Mesenteric fat pad (tissue), 1 donor: Measurements from ENCODE around the gene PDE1C. TPM values are rescaled to one million over a fixed set of nuclear protein-coding genes. Genes with fewer than 3 reads are reported as not detected.
"Not testable (repeated sequence)": the region's sequence is repeated elsewhere in the genome, so short reads cannot be mapped to it uniquely, and the experiment has no call there.

ENCODE experiments used
- DNase-seq: peaks from one replicate; pipeline ENCODE4 v3.0.0-alpha.2; 2020; ENCODE audit warnings: low spot score
- long read RNA-seq: library from polyadenylated mRNA; unstranded; transcript quantifications from one replicate; pipeline ENCODE4 v2.0.0, GENCODE V29; 2020
- total RNA-seq: library from RNA; stranded (reverse); fragmentation: NEBNext Ultra II Directional; extraction: Animal tissue kit (Norgen Biotek cat#: 25700); gene quantifications from one replicate; pipeline ENCODE4 v1.2.1, GENCODE V29; 2021
- donor health status: DM: yes; HTN: yes; CAD: no.

The PDE1C gene
- total RNA-seq: 2.2 TPM
- long read RNA-seq, partial matches to known transcripts: 1 of 7 reads
- long read RNA-seq, other reads (novel, unspliced or antisense): 6 of 7 reads

DNA sequence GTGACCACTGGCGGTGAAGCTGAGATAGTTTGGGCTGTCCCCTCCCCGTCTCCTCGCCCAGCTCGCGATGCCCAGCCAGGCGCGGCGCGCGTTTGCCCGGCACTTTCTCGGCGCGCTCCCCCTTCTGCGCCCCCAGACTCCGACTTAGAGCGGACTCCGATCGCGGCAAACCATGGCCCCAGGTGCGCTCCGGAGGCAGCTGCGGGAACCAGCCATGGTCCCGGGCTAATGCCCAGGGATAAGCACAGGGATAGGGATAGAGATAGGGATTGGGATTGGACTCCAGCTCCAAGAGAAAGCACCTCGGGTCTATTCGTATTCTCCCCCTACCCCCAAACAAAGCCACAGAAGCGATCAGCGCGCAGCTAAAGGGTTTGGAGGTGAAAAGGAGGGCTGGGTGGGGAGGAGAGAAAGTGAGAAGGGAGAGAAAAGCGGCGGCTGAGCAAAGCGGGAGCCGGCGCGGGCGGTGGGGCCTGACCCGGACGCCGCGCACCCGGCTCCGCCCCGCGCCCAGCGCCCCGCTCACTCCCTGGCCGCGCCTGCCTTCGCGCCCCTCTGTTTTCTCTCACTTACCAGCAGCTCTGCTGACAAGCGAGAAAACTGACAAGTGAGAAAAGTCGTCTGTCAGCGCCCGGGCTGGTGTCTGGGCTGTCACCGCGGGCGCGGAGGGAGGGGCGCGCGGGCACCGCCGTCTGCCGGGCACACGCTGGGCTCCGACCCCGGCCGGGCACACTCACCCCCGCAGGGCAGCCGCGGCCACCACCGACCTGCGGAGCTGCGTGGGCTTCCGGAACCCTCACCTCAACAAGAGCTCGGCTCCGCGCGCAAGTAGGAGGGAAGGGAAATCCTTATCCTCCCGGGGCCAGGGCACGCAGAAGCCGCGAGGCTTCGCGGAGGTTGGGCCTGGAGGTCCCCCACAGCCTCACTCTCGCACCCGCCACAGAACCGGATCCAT is at the start of gene PDE1C:
TSS of gene PDE1C (minus strand) at position 2 of the 955 bp plus-strand sequence.
- DNase-seq: no peak

DNA sequence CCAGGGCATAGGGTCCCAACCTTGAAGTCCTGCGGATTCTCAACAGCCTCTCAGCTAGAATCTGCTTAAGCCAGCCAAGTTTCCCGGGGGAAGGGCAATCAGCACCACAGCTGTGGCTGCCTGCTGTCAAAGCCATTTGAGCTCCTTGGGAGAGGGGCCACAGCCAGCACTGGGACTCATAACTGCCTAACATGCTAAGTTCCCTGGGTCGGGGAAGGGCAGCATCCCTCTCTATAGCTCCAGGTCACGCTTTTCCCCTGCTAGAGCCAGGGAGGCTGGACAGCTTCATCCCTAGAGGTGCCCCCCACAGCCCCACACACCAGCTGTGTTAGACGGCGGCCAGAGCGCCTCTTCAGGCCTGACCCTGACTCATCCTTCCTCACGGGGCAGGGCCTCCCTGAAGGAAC is 49.6 kb upstream of the PDE1C start:
- DNase-seq: no peak

DNA sequence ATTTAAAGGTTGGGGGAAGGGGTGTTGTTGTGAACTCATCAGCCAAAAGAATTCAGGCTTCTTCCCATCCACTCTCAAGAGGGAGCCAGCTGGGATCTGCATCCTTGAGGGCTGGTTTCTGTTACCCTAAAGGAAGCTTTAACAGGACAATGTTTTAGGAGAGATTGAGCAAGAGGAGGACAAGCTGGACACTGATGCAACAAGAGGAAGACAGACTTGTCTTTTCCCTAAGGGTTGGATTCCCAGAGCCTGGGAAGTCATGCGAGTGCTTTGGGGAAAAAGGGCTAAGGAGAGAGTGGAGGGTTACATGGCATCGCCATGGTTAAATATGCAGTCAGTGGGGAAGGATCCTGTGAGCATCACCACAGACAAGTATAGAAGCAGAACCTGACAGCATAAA is 47.6 kb upstream of the PDE1C start:
- DNase-seq: no peak

DNA sequence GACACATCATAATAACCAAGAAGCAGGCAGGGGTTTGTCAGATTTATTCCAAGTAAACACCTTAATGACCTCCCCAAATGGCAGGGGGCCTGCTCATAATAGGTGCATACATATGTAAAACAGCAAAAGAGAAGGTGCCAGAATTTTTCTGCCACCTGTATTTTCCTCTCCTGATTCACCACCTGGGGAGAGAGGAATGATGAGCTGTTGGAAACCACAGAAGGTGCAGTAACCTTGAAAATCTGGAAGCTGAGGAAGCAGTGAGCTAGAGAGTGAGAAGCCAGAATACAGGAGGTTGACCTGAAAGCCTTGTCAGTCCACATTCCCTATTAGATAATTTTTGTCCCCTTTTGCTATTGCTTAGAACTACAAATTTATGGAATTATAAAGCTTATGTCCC is 46.2 kb upstream of the PDE1C start:
- DNase-seq: no peak

DNA sequence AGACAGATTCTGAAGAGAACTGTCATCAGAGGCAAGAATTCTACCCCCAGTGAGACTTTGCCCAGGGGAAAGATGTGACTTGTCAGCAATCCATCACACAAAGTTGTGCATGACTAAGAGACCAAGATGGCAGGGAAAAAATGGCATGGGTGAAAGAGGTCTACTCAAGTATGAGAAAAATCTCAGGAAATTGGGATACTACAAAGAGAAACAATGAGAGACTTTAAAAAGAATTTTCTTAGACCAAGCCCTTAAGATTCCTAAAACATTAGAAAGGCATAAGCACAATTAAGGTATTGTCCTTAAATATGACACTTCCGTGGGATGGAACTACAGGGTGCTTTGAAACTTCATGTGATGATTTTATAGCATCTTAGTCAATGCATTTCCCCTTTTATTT is 45.6 kb upstream of the PDE1C start:
- no peak for DNase-seq

DNA sequence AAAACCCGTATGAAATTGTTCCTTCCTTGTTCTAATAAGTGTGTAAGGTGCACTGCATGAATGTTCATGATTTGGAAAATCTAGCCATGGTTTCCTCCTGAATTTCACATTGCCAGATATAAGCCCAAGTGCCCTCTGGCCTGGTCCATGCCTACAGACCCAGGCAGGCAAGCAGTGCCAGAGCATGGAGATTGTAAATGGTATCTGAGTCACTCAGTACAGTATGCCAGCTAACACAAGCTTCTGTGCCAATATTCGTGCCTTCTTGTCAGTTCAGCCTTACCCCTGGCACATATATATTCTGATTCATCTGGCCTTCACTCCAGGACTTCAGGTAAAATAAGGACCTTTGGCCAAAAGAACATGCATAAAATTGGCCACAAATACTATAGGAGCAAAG is 38.4 kb upstream of the PDE1C start:
- DNase-seq: no peak

DNA sequence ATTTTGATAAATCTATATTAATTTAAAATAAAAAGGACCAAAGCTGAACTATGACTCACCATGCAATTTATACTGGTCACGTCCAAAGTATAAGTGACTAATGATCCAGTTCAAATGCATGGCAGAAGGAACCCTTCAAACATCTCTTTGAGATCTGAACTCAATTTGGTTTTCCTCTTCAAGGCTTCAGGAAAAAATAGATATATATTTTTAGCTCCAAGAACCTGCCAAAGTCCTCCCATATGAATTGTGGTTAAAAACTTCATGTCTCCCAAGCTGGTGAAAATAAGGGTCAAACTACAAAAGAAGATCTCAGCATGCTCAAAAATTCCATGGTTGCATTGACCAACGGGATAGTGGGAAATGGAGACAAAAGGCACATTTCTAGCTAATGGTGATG is 34.6 kb upstream of the PDE1C start:
- no peak for DNase-seq

DNA sequence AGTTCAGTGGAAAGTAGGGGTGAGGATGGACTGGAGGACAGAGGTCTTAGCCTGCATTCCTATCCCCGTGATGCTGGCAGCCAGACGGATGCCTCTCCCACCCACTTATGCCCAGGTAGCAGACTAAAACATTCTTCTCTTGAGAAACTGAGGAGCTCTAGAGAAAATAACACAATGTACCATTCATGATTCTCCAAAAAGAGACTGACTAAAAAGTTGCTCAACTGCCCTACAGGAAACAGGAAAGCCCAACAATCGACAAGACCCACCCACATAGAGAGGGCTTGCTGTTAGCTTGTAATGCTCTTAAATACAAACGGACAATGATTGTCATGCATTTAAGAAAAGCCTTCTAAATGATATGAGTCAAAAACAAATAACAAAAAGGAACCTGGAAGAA is 33.2 kb upstream of the PDE1C start:
- DNase-seq: no peak

DNA sequence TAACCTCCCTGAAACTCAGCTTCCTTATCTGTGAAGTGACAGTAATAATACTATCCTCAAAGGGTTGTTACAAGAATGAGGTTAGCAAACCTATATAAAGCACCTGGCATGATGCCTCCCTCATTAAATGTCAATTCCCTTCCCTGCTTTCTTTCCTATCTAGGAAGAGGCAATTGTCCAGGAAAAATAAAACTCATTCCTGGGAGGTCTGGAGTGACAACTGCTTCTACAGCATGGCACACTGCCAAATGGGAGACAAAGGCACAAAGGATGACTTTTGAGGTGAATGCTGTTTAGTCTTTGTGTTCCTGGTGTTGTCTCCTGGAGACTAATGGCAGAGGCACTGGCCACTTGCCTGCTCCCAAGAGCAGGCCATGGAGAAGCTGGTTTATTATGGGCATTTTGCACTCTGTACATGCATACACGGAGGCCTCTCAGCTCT is 32.2 kb upstream of the PDE1C start:
- DNase-seq: no peak

DNA sequence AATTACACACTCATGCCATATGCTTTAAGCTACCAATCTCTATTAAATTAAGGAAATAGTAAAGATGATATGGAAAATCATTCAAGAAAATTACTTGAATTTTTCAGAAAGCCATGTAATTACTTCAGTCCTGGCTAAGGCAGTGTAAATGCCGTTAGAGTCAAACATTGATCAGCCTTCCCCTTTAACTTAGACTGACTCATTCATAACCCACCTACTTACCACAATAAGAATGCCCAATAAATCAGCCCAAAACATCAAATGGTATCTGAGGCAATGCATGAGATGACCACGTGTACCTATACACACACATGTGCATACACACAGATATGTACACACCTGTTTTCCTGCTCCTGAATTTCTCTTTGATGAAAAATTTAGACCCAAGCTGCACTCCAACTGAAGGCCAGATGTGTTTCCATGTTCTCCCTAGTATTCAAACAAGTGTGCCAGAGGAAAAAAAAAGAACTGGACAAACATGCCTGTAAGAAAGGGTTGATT is 30.2 kb upstream of the PDE1C start:
- DNase-seq: no peak

DNA sequence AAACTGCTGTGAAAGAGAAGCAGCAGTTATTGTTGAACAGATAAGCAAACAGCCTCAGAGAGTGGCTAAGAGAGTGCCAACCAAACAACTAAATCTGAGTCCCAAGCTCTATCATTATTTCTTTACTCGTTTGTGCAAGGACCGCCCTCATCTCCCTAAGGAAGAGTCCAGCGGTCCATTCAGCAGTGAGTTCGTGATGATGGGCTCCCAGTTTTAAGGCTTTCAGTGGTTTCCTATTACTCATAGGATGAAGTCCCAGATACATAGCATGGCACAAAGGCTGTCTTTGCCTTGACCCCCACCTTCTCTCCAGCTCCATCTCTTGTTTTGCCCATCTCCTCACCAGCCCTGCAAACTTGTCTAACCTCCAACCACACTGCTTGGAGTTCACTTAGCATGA is 24.3 kb upstream of the PDE1C start:
- no peak for DNase-seq

DNA sequence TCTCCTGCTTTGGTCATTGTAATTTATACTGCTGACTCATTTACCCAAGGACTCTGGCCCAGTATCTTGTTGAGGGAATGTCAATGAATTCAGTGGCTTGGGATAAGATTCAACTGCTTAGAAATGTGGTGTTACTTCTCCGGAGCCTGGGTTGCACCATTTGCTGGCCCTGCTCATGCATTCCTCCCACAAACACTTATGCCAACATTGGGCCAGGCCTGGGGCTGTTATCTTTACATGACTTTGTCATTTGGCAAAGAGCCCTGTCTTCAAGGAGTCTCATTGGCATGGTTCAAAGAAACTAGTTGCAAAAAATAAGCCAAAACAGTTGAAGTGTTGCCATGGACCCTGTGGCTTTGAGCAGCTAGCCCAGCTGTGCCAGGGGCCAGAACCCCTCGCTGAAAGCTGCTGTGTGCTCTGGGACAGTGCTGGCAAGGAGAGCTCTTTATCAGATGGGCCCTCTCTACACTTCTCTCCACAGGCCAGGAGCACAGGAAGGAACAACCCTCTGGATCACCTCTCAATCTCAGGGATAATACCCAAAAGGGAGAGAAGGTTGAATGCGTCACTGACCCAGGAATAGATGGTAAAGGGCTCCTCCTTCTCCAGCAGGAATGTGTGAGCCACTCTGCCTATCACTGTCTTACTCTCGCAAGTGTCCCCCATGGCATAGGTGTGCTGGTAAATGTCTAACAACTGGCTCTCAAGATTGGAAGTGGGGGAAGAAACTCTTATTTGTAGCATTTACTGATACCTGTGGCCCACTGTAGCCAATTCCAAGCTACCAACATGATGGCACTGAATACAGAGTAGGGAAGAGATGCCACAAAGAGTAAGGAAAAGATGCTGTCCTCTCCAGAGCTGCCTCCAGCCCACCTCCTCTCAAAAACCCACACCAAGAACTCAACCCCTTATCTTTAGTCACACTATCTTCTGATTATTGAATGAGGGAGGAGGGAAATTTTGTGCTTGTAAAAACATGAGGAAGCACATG is 23.5 kb upstream of the PDE1C start:
- DNase-seq: no peak

DNA sequence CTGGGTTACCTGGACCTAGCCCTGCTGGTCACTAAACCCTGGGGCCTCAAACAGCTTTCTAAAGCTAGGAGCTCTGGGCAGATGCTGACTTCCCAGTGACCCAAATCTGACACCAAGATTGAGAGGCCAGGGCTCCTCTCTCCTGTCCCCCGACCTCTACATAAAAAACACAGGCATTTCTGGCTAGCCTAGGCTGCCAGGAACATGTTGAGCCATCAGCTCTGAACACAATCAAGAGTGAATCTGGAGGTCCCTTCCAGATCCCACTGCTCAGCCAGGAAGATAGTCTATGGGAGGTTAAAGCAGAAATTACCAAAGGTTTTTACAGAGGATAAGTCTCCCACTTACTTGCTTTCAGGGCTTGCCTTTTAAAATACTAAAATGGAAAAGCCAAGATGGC is 22.1 kb upstream of the PDE1C start:
- no peak for DNase-seq

DNA sequence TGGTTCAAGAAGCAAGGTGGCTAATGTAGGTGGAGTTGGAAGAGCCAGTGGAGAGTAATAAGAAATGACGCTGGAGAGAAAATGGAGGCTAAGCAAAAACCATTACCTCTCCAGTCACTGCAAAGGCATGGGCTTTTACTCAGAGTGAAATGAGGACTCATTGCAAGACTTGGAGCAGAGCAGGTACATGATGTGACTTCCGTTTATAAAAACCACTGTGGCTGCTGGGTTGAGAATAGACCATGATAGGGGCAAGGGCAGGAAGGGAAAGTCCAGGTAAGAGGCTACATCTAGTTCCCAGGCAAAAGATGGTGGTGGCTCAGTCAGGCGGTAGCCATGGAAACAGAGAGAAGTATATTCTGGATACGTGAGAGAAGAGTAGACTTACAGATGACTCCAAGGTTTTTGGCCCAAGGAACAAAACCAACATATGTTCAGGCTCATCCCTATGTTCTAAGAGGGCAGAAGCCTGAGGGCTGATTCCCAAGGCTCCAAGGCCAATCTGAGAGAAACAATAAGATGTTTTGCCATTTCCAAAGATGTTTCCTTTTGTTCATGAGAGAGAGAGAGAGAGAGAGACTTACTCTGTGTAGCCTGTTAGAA is 21.5 kb upstream of the PDE1C start:
- DNase-seq: no peak

DNA sequence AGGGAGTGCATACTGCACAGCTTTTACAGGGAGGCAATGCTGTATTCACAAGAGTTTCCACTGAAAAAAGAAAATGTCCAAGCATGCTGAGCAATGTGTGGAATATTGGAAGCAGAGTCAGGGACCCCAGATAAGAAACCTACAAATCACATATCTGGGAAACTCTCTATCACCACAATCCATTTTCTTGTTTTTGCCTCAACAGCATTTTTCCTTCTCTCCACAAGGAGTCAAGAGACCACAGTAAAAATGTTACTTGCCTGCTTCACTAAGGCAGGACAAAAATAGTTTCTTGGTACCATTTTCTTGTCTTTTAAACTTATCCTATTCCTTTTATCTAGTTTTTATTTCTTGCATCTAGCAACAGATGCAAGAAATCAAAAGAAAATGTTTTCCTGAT is 19.5 kb upstream of the PDE1C start:
- no peak for DNase-seq

DNA sequence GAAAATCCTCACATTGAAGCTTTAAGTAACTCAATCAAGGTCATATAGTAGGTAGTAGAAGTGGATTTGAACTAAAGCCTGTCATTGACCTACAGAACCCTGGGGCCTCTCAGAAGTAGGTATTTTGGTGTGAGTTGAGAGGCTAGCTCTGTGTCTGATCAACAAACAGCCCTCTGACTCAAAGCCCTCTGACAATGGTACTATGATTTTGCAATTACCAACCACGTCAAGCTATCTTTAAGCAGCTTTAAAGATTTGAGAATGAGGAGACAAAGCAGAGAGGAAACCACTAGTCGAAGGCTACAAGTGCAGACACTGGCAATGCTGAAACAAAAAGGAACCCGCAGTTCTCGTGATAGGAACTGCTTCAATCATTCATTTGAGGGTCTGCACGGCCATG is 19.0 kb upstream of the PDE1C start:
- DNase-seq: no peak

DNA sequence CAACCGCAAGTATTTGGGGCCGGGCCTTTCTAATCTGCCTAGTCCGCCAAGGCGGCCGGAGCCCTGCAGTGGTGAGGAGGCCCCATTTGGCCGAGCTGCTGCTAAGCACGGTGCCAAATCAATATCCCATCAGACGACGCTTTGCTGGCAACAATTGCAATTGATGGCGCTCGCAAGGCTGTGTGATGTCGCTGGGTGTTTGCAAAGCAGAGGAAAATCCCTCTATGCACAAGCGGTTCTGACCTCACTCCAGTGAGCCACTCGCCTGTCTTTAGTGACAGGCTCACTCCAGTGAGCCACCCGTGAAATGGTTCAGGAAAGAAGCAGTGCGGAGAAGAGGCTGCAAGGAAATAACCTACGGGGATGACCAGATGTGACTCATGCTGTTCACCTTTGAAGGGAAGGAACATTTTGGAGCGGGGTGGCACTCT is 18.3 kb upstream of the PDE1C start:
- no peak for DNase-seq

DNA sequence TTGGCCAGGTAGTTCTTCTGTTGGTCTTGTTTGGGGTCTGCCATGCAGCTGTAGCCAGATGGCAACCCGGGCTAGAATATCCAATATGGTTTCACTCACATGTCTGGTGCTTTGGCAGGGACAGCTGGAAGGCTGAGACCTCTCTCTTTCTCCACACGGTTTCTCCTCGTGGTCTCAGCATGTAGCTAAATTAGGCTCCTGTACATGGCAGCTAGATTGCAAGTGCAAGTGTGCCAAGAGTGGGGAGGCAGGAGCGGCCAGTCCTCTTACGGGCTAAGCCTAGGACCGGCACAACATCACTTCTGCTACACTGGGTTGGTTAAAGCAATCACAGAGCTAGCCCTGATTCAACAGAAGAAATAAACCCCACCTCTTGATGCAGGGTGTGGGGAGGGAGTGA is 9.3 kb upstream of the PDE1C start:
- DNase-seq: no peak

DNA sequence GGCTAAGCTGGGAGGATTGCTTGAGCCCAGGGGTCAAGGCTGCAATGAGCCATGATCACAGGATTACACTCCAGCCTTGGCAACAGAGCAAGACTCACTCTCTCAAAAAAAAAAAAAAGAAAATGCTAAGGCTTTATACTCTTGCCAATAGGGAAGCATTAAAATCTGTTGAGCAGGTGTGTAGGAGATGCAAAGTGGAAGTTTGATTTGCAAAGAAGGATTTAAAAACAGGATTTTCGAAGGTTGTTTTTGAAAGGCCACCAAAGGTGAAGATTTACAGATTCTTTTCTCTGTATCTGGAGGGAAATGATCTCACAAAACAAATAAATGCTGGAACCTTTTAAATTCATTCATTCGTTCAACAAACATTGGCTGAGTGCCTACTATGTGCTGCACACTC is 8.6 kb upstream of the PDE1C start:
- no peak for DNase-seq

DNA sequence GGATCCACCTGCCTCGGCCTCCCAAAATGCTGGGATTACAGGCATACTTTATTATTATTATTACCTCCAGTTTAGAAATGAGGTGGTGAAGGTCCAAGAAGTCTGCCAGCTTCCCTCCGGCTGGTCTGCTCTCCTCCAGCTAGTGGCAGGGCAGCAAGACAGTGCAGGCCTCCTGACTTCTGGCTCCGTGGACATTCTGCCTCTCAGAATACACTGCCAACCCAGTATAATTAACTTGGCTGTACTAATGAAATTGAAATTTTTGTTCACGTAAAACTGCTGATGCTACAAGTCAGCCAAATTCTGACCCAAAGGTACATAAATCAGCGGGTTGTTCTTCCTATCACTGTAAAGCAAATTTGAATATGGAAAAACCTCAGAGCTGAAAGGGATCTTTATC is 7.6 kb upstream of the PDE1C start:
- no peak for DNase-seq

DNA sequence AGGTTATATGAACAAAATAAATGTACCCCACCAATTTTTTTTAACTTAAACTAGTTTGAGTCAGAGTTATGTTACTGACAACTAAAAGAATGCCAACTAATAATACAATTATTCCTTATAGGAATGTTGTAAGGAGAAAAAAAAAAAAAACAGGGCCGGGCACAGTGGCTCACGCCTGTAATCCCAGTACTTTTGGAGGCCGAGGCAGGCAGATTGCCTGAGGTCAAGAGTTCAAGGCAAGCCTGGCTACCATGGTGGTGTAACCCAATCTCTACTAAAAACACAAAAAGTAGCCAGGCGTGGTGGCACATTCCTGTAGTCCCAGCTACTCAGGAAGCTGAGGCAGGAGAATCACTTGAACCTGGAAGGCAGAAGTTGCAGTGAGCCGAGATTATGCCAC is 6.6 kb upstream of the PDE1C start:
- DNase-seq: not testable (repeated sequence)
